Ammon's horn (tissue), 1 donor: ENCODE measurements around the gene KCNMA1.

ENCODE experiments used
- DNase-seq: peaks from one replicate; pipeline ENCODE4 v3.0.0-alpha.2; 2016; ENCODE audit warnings: low spot score

Gene KCNMA1

GRCh38 chr10:77041636-77042258, 595.9 kb downstream of the KCNMA1 start:
- peak; percentile 19 for DNase-seq

- DNase-seq: no peak
Measured at GRCh38 chr10:77038407-77038806, 599.2 kb downstream of the KCNMA1 start.

- peak; percentile 29 for DNase-seq
Measured at GRCh38 chr10:77037735-77038403, 599.7 kb downstream of the KCNMA1 start.

- DNase-seq: peak; percentile 11
Measured at GRCh38 chr10:77036993-77037734, 600.4 kb downstream of the KCNMA1 start.

- no peak for DNase-seq
Measured at GRCh38 chr10:77036276-77036675, 601.3 kb downstream of the KCNMA1 start.

- DNase-seq: no peak
Measured at GRCh38 chr10:77034795-77035194, 602.8 kb downstream of the KCNMA1 start.

- no peak for DNase-seq
Measured at GRCh38 chr10:77034240-77034639, 603.4 kb downstream of the KCNMA1 start.

- no peak for DNase-seq
Measured at GRCh38 chr10:77032188-77032570, 605.4 kb downstream of the KCNMA1 start.

GRCh38 chr10:77031531-77032187, 605.9 kb downstream of the KCNMA1 start:
- no peak for DNase-seq

- peak; percentile 27 for DNase-seq
Measured at GRCh38 chr10:77030974-77031373, 606.6 kb downstream of the KCNMA1 start.

- DNase-seq: no peak
Measured at GRCh38 chr10:77029777-77030717, 607.6 kb downstream of the KCNMA1 start.

GRCh38 chr10:77028042-77028441, 609.6 kb downstream of the KCNMA1 start:
- no peak for DNase-seq

GRCh38 chr10:77027576-77027975, 610.0 kb downstream of the KCNMA1 start:
- DNase-seq: no peak

- DNase-seq: no peak
Measured at GRCh38 chr10:77027141-77027540, 610.5 kb downstream of the KCNMA1 start.

GRCh38 chr10:77026148-77026547, 611.5 kb downstream of the KCNMA1 start:
- DNase-seq: no peak

GRCh38 chr10:77024461-77024860, 613.1 kb downstream of the KCNMA1 start:
- no peak for DNase-seq

- no peak for DNase-seq
Measured at GRCh38 chr10:77023396-77023795, 614.2 kb downstream of the KCNMA1 start.

- no peak for DNase-seq
Measured at GRCh38 chr10:77022671-77023070, 614.9 kb downstream of the KCNMA1 start.

GRCh38 chr10:77021966-77022490, 615.6 kb downstream of the KCNMA1 start:
- no peak for DNase-seq

- no peak for DNase-seq
Measured at GRCh38 chr10:77020426-77021040, 617.1 kb downstream of the KCNMA1 start.

- peak; percentile 15 for DNase-seq
Measured at GRCh38 chr10:77016855-77017254, 620.8 kb downstream of the KCNMA1 start.
